ENCODE data around the gene RPS6KB2. TPM values are rescaled to one million over a fixed set of nuclear protein-coding genes. Genes with fewer than 3 reads are reported as not detected.

RPS6KB2 gene
- total RNA-seq, 1 experiment from 2014 or later: 54.1 TPM

- POLR2A ChIA-PET: no interaction called here
These were observed 30.0 kb downstream of the RPS6KB2 start for GRCh38 chr11:67458266-67458665.

More at GRCh38 chr11:67458266-67458665, 30.0 kb downstream of the RPS6KB2 start:
- RAD21 ChIA-PET (ENCODE audit: low non-redundant PET in 1 of 2, low total read pairs in 2 of 2, uncharacterized antibody in 2 of 2, unreplicated experiment in 2 of 2): no interaction called here
- no peaks in the 10 kb centered on the region for H3K79me2 ChIP-seq (ENCODE audit: insufficient read depth, low read length)
- H3K9me3 ChIP-seq (ENCODE audit: control insufficient read depth in 1 of 2, insufficient read depth in 1 of 2, low read depth in 1 of 2, low read length in 2 of 2): no peaks in the 10 kb centered on the region
- peaks cover 4 to 7% of the 10 kb centered on the region in 2 experiments for H3K4me1 ChIP-seq (ENCODE audit: control insufficient read depth in 1 of 2, insufficient read depth in 2 of 2, low read length in 2 of 2)
- DNase-seq (ENCODE audit: low read depth, low spot score) (no peak), ATAC-seq (no peak)
- H4K20me1 ChIP-seq (ENCODE audit: insufficient read depth): no peaks in the 10 kb centered on the region
- no peak overlapping the region for H3K4me2 ChIP-seq (ENCODE audit: low read length)
- intact Hi-C loops (cut with micrococcal nuclease): no loop called here
- H3K36me3 ChIP-seq (ENCODE audit: control insufficient read depth in 1 of 2, insufficient read depth in 2 of 2, low read length in 2 of 2): no peaks in the 10 kb centered on the region
- H3K4me3 ChIP-seq (replicated peaks in 1 of 2; ENCODE audit: low read depth in 1 of 2, low read length in 2 of 2): no peak overlapping the region
- H2AFZ ChIP-seq (ENCODE audit: low read depth, low read length, poor library complexity, severe bottlenecking): no peak overlapping the region
- TF ChIP-seq CEBPB (IDR thresholded peaks at IDR 0.05; ENCODE audit: low read depth): no peak
- TF ChIP-seq CTCF (IDR thresholded peaks at IDR 0.05 in 2 of 3, conservative IDR thresholded peaks at IDR 0.05 in 1 of 3; ENCODE audit: borderline replicate concordance in 1 of 3, insufficient read depth in 1 of 3, low read depth in 2 of 3, low read length in 2 of 3): no peak
- TF ChIP-seq POLR2A (IDR thresholded peaks at IDR 0.05; ENCODE audit: borderline replicate concordance, extremely low read depth, insufficient read depth, insufficient read length): no peak
- TF ChIP-seq EZH2 (IDR thresholded peaks at IDR 0.05): no peak
- TF ChIP-seq TCF7L2 (IDR thresholded peaks at IDR 0.05; ENCODE audit: borderline replicate concordance, extremely low read depth, insufficient read depth, insufficient read length): no peak
- no peak for TF ChIP-seq ZNF274 (IDR thresholded peaks at IDR 0.05; ENCODE audit: low read depth, low read length)
- no peak for TF ChIP-seq FOSL1 (IDR thresholded peaks at IDR 0.05; ENCODE audit: low read depth)
- H3K27ac ChIP-seq (ENCODE audit: low read depth, low read length): no peak overlapping the region
- CTCF ChIA-PET: no interaction called here
- no peak overlapping the region for H3K9ac ChIP-seq (ENCODE audit: low read length)
- H3K9me2 ChIP-seq (ENCODE audit: insufficient read depth): no peaks in the 10 kb centered on the region
- no TSS peak for BruUV-seq (replicated peaks)
- H3K27me3 ChIP-seq (ENCODE audit: insufficient read depth, low read length): no peaks in the 10 kb centered on the region
